Urothelium cell line (cell line): ENCODE measurements around the gene AURKA.
"Not testable (repeated sequence)": the region's sequence is repeated elsewhere in the genome, so short reads cannot be mapped to it uniquely, and the experiment has no call there.

Source experiments
- DNase-seq: peaks from one replicate; pipeline ENCODE4 v3.0.0; 2011; ENCODE audit warnings: low spot score, mixed read lengths
- FAIRE-seq: peaks from 2 replicates; lab custom pipeline; 2011; peaks lifted over from hg19 to GRCh38; lab: Jason Lieb, UNC

AURKA gene

DNA sequence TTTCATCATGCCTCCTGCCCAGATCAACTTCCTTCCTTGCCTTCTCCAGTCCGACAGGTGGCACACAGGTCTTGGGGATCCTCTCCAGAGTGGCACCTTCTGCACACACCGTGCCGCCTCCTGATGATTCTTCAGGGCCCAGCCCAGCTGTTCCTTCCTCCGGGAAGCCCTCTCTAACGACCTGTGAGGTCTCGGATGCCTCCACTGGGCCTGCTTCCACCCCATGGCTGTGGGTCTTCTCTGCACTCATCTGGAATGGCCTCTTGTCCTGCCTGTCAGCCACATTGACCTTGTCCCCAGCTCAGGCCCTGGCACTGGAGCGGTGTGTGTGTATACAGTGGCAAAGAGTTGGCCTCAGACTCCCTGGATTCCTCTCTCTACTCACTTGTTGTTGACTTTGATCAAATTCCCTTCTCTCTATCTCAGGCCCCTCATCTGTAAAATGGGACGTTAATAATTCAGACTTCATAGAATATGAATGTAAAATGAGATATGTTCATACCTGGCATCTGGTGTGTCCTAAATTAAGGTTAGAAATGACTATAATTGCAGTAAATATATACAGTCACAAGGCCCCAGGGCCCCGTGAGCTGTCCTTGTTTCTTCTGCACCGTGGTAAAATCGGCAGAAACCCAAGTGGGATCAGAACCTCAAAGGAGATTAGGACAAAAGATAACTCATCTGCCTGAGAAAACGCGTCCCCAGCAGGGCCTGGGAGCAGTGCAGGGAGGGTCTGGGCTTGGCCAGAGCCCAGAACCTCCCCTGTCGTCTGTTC is 31.7 kb downstream of the AURKA start:
- FAIRE-seq (no peak), DNase-seq (no peak)

DNA sequence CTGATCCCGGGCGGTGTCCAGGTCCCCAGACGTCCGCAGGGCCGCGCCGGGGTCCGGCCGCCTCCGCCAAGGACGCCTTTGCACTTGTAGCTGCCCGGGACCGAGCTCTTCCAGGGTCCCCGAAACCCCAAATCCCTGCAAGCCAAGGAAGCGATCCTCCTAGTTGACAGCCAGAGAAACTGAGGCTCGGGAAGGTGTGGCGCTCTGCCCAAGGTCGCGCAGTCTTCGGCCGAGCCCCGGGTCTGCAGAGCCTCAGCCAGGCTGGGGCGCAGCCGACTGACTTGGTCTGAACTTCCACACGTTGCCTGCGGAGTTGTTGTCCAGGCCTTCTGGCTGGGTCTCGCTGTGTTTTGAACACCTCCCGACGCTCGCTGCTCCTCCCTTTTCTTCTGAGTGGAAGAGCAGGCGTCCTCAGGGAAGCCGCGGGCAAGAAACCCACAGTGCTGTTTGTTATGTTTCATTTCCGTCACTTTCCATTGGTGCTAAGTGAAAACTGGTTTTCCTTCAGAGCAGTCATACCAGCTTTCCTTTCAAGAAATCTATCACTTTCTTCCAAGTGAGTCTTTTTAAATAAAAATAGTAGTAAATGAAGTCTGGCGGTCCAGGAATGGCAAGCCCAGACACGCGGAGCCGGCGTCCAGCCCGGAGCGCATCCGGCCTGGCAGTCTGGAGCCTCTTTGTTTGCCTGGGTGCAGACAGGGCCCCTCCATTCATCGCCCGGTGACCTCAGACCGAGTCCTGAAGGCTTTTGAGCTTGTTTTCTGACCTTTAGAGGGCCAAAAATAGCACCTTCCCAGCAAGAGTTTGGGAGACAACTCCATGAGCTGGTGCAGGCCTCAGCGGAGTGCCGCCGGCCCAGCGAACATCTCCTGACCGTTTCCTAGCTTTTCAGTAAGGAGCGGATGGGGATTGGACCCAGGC is 32.5 kb downstream of the AURKA start:
- DNase-seq (peak; percentile 79), FAIRE-seq (no peak)

DNA sequence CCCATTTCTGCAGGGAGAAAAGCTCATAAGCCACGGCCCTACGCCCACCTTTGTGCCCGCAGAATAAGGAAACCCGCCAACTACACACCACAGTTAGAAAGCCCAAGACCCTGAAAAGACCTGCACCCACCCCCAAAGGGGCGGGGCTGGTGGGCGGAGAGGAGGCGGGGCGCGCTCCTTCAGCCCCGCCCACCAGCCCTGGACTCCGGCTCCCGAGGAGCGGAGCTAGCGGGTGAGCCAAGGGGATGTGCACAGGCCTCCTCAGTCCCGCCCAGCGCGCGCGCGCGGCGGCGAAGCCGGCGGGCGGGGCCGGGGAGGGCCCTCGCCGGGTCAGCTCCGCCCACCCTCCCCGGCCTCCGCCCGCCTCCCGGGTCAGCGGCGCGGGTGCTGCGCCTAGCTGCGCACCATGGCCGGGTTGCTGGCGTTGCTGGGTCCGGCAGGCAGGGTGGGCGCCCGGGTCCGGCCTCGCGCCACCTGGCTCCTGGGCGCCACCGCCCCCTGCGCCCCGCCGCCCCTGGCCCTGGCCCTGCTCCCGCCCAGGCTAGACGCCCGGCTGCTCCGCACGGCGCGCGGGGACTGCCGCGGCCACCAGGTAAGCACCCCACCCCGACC is 33.3 kb downstream of the AURKA start, which contains the start of gene FAM210B:
TSS of gene FAM210B (plus strand) at position 375 of the 612 bp plus-strand sequence. CDS start at position 407, 32 bp downstream.
- FAIRE-seq, result peak; percentile 48
- DNase-seq, result peak; percentile 100

DNA sequence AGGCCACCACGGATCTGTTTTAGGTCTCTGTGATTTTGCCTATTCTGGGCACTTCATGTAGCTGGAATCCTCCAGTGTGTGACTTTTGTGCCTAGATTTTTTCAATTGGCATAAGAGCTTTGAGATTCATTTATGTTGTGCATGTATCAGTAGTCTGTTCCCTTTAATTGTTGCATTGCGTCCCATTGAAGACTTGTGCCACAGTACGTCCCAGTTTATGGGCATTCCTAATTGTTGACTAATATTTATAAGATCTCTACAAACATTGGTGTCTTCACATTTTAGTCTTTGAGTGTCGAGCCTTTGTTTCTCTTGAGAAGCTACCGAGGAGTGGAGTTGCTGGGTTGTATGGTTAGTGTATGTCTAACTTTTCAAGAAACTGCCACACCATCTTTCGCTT is 33.9 kb downstream of the AURKA start:
- FAIRE-seq (no peak), DNase-seq (no peak)

DNA sequence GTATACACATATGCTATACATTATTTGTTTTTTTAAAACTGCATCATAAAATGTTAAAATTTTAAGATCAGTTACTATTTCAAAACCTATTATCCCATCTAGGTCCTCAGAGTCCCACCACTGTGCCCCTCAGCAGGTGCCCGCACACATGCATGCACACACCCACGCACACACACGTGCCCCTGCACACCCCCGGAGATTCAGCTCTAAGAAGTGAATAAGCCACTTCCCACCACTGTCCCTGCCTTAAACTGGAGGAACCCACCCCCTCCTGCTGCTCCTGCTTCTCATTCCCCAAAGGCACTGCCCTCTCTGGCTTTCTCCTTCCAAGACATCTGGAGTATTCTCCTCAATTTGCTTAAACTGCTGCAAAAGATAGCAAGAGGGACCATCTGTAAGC is 38.7 kb downstream of the AURKA start:
- FAIRE-seq, result no peak
- no peak for DNase-seq

DNA sequence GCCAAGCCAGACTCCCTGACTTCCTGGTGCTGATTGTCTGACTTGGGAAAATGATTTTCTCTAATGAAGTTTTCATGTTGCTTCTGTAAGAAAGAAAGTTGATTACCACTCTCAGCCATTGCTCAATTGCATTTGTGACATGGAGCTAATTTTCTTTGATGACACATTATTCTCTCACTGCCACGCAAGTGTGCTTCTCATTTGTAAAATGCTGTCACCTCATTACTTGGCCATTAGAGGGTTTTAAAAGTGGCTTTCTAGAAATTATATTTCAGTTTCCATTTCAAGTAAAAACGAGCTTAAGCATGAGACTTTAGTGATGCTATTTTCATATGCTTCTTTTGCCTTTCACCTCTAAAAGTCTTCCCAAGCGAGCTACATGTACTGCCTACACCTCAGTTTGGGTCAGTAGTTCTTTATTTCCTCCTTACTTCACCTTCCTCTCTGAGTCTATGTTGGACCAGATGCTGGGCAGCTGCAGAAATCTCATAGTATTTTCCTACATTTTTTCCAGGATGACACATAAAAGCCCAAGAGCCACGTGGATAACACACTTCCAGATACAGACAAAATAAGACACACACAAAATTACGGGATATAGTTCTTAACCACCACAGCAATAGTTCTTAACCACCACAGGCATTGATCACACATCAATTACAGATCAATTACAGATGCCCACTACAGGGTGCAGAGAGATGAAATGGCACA is 39.5 kb downstream of the AURKA start:
- FAIRE-seq, result no peak
- DNase-seq, result no peak

DNA sequence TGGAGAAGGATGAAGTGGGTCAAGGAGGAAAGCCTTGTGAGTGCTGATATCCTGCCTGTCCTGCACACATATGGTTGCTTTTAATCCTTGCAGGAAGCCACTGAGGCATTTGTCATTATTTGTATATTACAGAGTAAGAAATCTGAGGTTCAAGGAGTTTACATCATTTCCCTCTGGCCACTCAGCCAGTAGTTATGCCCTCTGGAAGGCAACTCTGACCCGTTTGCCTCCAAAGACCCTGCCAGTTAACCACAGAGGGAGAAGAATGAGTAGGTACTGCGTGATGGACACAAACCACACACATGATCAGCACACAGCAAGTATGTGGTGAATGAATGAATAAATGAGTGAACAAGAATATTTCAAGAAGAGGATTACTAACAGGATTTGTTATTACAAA is 41.2 kb downstream of the AURKA start:
- DNase-seq (no peak), FAIRE-seq (no peak)

DNA sequence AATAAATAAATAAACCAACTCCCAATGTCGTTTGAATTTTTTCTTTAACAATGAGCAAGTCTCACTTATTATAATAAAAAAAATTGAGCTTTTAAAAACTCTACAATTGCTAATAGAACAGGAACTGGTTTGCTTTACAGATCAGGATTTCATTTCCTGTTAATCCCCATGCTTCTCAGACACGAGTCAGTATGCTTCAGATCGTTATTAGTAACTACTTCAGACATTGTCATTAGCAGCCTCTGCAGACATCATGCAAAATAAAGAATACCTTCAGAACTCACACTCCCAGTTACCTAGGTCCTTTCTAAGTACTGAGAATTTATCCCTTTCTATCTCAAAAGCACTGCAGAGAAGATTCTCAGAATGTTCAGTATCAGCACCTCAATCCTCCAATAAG is 43.3 kb downstream of the AURKA start:
- FAIRE-seq (no peak), DNase-seq (no peak)

DNA sequence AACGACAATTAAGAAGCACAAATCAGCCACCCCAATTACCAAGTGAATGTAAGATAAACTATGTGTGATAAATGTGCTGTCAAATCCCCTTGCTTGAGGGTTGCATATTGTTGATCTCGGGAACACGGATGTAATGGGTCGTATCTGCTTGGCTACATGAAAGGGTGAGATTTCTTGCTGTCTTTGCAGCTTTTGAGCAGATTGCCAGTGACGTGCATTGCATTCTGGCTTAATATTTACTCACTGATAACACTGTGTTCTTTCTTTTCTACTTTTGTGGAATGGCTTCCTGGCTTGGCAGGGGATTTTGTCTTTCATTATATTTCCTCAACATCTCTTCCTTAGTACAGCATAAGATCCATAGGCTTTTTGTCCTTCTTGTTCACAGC is 43.7 kb downstream of the AURKA start:
- FAIRE-seq, result no peak
- no peak for DNase-seq

DNA sequence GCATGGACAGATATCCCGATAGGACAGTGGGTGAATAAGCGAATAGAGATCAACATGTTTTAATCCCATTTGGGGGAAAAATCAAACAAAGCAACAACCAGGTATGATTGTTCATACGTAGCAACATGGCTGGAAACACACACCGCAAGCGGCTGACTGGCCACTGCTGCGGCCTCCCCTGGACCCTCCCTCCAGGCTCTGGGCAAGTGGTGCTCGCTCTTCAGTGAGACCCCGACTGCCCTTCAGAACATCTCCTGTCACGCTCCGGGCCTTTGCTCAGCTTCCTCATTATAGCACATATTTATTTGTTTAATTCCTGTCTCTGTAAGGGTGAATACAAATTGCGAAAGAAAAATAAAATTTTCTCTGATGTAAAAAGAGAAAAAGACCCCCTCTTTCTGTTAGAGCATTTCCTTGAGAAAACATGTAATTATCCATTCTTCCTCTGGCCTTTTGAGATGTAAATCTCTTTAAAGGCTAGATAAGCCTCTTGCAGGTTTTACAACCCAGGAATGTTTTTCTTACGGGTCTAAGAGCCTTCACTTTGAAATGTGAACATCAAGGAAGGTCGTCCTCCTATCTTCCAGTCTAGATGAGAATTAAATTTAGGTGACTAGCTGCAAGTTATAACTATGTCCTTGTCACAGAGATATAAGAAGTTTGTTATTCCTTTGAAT is 44.2 kb downstream of the AURKA start:
- DNase-seq (no peak), FAIRE-seq (no peak)

DNA sequence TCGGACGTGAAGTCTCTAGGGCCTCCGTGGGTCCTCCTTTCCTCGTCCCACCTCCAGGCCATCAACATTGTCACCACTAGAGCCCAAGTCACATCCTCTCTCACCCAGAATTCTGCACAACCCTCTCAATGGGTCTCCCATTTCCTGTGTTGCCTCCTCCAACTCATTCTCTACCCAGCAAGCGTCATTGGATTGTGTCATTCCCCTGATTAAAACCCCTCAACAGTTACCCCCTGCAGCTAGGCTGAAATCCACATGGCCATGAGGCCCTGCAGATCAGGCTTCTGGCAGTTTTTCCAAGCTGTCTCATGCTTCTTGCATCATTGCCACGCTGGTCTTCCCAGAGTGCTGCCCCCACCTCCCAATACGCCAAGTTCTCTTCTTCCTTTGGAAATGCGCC is 46.1 kb downstream of the AURKA start:
- DNase-seq, result no peak
- FAIRE-seq, result no peak

DNA sequence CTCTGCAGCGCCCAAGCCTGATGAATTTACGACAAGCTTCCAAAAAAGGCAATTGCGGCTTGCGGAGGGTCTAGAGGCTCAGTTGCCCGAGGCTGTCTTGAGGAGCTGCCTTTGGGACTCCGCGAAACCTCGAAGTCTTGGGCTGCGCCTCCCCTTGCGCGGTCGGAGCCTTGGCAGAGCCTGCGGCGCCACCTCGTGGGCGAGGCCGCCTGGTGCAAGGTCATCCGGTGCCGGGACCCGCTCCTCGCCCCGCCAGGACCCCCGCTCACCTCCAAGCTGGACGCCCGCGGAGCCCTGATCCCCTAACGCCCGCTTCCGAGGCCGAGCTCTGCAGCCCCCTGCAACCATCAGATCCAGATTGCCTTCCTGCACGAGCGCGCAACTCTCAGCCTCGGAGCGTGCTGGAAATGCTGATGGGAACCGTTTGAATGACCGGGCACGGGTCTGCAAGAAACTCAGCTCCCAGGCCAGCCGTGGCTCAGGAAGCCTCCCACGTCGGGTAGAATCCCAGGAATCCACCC is 48.1 kb downstream of the AURKA start:
- DNase-seq (peak; percentile 87), FAIRE-seq (no peak)

DNA sequence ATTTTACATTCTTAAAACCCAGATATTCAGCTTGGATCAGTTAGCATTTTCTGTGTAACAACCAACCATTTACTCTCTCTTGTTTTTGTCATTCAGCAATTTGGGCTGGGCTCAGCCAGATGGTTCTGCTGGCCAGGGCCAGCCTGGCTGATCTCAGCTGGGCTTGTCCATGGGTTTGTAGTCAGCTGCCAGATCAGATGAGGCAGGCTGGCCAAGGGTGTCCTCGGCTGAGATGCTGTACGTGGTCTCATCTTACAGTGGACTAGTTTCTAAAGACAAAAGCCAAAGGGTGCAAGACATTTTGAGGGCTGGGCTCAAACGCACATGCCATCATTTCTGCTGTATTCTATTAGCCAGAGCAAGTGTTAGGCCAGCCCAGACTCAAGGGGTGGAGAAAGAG is 49.2 kb downstream of the AURKA start:
- DNase-seq (no peak), FAIRE-seq (no peak)

DNA sequence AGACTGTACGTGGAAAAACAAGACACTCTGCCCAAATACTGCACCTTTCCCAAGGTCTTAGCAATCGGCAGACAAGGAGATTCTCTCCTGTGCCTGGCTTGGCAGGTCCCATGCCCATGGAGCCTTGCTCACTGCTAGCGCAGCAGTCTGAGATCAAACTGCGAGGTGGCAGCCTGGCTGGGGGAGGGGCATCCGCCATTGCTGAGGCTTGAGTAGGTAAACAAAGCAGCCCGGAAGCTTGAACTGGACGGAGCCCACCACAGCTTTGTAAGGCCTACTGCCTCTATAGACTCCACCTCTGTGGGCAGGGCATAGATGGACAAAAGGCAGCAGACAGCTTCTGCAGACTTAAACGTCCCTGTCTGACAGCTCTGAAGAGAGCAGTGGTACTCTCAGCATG is 55.3 kb downstream of the AURKA start:
- FAIRE-seq, DNase-seq: not testable (repeated sequence)

DNA sequence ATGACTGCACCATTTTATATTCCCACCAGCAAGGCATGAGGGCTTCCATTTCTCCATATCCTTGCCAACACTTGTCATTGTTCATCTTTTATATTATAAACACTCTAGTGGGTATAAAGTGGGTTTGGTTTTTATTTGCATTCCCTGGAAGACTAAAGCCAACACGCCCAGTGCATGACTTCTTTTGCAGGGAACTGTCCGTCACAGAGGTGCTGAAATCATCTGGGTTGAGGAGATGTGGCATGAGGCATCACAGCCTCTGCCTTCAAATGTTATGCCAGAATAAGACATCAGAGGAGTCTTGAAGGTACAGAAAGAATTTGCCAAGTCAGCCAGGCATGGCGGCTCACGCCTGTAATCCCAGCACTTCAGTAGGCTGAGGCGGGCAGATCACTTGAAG is 63.2 kb downstream of the AURKA start:
- peak; percentile 59 for DNase-seq
- FAIRE-seq, result peak; percentile 82

DNA sequence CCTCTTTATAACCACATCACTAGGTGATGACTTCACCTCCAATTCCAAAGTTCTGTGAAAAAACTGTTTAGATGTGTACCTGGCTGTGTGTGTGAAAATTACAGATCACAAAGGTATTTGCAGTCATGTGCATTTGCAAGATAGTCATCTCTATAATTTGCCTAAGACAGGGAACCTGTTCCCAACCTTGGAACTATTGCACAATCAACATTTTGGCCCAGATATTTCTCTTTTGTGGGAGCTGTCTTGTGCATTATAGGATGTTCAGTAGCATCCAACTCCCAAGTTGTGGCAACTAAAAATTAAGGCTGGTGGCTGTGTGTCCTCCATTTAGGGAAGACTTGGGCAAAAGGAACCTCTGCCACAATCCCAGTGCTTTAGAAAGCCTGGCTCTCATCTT is 67.2 kb downstream of the AURKA start:
- DNase-seq (no peak), FAIRE-seq (no peak)

DNA sequence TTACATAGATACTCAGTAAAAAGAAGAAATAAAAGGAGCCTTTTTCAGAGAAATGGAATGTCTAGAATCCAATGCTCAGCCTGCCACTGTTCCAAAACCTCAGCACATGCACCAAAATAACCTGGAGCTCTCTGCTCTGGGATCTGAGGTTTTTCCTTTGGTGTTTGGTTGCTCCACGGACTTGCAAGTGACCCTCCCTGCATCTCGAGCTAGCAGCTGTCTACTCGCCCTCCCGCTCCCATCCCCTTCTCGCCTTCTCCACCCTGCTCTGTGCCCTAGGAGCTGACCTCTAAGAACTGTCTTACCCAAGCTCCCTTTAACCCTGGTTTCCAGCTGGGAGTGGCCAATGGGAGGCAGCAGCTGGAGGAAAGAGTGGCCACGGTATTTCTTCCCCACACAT is 68.4 kb downstream of the AURKA start:
- FAIRE-seq (no peak), DNase-seq (no peak)

DNA sequence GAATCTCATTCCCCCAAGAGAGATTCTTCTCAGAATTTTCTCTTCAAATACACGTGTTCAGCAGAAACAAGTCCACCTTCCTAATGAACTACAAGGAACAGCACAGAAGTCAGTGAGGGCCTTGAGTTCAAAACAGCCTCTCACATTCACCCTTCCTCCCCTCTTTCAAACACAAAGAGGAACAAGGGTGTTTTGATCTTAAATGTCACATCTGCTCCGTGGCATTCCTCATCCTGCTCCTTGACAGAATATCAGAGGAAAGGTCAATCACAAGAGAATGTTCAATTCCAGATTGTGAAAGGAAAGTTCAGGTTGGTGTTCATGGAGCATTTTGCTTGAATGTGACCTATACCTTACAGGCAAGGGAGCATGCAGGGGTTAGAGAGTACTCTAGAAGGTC is 68.8 kb downstream of the AURKA start:
- FAIRE-seq (no peak), DNase-seq (no peak)

DNA sequence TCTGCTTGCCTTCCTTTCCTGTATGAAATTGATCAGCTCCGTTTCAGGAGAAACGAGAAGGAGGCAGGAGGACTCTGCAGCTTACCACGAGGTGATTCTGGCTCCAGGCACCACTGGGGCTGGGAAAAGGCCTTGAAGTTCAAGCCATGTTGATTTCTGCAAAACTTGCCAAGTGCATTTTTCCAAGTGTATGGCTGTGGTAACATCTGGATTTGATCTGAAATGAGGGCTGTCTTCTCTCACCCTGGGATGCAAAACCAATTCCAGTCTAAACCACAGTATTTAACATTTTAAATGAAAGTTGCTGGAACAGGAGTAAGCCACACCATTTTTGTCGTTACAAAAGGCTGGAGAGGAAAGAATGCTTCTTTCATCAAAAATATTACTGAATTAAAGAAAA is 69.3 kb downstream of the AURKA start:
- FAIRE-seq, result peak; percentile 13
- no peak for DNase-seq
